GM21381 (cell line): ENCODE data around the gene AFMID.

Experiments
- ATAC-seq: cut with Tn5 transposase; IDR thresholded peaks from one replicate; pipeline ENCODE4 v1.9.1; 2021; ENCODE audit warnings: mild to moderate bottlenecking, moderate library complexity; ENCODE audit not compliant: unreplicated experiment

AFMID gene

DNA sequence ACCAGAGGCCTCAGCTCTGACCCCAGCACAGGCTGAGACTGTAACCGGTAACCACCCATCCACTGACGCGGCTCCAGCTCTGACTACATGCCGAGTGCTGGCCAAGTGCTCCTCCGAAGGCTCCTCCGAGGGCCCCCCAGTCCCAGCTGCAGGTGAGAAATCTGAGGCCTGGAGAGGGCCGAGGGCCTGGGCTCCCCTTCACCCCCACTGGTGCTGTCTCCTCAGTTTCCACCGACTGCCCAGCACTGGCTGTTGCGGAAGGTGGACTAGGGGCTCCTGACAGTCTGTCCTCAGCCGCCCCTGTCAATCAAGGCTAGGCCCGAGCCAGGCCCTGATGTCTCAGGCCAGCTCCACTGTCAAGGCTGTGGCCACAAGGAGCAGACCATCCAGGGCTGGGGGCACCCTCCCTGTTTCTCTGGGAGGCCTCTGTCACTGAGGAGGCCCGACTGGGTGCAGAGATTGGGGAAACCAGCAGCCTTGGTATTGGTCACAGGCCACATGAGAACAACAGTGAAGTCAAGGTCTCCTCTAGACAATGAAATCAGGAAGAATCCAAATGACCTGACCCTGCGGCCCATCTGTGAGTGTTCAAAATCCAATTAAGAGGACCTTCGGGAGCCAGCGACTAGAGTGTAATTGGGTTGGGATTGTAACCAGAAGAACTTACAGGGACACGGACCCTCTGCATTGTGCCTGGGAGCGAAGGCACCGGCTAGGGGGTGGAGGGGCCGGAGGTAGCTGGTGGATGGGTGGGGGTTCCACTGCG lies 49.4 kb downstream of the AFMID start:
- ATAC-seq = no peak

DNA sequence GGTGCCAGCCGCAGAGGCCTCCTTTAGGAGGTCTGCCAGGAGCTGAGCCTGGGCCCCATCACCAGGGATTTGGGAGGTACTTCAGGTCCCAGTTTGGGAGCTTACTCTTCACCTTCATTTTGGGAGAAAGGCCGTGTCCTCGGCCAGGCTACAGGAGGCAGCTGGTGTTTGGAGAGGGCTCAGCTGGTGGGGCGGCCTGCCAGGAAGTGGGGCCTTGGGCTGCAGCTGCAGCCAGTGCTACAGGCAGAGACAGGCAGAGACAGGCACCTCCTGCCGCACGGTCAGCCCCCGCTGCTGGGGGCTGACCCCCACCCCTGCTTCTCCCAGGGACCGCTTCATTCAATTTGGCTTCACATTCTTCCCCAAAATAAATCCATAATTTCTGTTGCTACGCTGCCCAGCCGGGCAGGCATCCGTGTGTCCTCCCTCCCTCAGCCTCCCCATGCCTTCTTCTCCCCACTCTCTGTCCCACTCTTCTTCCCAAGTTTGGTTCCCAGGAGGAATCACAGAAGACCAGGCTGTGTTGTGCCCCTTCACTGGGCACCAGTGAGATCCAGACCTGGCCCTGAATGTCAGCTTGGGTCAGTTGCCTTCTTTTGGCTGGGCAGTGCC lies 50.3 kb downstream of the AFMID start:
- ATAC-seq = no peak

DNA sequence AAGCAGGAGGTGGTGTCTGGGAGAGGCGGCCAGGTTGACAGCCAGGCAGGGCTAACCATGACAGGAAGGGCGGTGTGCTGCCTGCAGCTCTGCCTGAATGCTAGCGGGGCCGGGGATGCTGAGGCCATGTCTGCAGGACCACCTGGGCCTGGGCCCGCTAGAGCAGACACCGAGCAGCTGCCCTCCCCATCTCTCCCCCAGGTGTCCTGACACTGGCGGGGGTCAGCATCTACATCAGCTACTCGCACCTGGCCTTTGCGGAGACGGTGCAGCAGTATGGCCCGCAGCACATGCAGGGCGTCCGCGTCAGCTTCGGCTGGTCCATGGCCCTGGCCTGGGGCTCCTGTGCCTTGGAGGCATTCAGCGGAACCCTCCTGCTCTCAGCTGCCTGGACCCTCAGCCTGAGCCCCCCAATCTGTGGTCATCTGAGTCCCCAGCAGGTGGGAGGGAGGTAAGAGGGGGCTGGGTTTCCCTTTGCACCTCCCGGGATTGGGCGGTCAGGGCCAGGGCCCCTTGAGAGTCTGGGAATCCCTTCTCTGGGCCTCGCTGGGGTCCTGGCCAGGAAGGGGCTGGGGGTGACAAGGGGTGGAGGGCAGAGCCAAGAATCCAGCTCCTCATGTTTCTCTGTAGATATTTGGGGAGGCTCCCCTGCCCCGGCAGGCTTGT lies 51.8 kb downstream of the AFMID start:
- no peak for ATAC-seq

DNA sequence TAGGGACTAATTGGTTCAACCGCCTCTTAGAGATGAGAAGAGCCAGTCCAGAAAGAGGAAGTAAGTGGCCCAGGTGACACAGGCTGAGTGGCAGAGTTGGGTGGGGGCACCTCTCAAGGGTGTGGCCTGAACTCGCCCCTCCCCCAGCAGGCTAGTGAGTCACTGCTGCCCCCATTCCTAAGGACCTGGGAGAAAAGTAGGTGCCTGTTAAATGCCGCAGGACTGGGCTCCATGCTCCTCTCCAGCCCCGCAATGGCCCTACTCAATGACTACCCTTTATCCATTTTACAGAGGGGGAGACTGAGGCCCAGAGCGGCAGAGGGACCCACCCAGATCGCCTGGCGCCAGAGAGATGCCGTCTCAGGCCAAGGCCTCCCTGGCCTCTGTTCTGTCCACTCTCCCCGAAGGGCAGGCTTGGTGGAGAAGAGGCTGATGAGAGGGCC lies 52.3 kb downstream of the AFMID start:
- no peak for ATAC-seq

DNA sequence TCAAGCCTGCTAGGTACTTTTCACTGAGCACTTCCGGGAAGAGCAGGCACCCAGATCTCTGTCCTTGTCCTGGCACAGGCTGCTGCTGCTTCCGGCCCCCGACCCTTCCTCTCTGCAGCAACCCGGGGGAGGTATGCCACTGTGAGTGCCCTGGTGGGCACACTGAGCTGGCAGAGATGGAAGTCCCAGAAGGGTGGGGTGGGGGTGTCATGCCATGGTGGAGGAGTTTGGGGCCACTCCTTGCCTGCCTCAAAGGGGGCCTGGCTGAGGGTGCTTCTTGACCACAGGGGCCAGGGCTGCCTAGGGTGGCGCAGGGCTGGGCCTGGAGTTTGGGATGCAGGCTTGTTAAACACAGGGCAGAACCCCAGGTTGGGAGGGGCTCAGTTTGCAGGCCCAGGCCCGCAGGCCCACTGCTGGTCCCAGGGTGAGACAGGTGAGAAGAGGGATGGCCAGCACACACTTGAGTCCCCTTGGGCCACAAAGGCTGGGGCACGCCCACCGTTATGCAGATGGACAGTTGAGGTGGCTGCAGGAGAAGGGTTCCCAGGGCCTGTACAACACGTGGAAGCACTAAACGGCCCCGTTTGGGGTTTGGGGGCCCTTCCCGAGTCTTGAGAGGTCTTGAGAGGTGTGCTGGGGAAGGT lies 53.0 kb downstream of the AFMID start:
- no peak for ATAC-seq

DNA sequence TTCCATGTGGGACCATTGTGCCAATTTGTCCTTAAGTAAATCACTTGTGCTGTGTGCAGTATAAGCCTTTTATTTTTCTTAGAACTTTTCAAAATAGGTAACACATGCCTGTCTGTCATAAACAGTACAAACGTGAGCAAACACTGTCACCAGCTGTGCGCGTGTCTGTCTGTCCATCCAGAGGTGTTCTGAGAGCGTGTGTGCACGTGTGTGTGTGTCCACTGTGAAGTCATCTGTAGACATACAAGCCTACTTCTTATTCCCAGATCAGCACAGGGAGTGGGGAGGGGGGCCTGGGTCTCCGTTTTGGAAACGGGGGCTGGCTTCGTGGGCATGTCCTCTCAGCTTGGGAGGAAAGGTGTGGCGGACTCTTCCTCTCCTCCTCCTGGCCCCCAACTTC lies 53.7 kb downstream of the AFMID start:
- ATAC-seq = no peak

DNA sequence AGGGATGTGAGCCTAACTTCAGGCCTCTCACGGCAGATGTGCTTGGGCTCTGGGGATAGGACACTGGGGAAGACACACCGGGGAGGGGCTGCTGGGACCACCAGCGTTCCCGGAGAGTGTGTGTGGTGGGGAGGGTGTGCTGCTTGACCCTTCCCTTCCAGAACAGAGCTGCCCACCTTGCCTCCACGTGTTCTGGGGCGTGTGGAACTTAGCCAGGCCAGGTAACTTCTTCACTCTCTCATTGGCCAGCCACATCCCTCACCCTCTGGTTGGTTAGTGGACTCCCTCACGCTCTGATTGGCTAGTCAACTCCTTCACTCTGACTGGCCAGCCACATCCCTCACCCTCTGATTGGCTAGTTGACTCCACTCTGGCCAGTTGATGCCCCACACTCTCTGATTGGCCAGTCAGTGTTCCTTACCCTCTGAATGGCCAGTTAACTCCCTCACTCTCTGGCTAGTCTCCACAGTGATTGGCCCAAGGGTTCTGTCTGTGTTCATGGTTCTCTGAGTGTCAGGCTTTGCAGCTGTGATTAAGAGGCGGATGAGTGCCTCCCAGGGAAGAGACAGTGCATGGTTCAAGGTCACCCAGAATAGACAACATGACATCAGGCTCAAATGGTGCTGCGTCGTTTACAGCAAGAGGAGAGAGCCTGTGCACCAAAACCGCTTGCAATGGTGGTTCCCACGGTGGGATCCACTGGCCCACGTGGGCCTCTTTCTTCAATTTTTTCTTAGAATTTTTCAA lies 54.3 kb downstream of the AFMID start:
- no peak for ATAC-seq

DNA sequence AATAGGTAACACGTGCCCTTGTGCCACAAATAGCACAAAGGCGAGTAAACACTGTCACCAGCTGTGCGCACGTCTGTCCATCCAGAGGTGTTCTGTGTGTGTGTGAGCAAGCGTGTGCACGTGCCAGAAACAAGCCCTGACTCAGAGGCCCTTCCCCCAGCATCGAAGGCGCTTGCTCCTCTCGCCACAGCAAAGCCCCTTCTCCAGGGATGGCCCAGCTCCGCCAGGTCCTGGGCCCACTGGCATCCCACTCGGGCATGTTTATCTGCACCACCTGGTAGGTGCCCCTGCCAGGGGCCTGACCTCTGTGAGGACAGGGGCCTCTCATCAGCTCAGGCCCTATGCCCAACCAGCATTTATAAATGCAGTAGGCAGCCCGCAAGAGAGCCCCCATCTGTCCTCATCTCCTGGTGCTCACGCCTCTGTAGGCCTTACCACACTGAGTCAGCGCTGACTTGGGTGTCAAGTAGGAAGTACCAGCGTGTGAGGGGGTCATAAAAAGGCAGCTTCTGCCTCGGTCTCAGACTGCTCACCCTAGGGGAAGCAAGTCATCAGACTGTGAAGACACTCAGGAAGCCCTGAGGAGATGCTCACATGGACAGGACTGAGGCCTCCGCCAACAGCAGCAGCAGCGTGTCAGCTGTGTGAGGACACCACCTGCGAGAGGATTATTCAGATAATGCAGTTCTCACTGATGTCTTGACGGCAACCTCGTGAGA lies 55.0 kb downstream of the AFMID start:
- no peak for ATAC-seq

DNA sequence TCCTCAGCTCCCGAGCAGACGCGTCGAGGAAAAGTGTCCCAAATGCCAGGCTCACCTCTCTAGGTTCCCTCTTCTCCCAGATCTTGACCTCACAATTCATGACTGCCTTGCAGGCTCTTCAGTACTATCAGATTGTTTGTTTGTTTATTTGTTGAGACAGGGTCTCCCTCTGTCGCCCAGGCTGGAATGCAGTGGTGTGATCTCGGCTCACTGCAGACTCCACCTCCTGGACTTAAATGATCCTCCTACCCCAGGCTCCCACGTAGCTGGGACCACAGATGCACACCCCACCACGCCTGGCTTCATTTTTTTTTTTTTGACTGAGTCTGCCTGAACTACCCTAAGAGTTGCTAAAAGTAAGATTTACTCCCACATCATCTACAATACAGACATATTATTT lies 60.1 kb downstream of the AFMID start:
- ATAC-seq = no peak

DNA sequence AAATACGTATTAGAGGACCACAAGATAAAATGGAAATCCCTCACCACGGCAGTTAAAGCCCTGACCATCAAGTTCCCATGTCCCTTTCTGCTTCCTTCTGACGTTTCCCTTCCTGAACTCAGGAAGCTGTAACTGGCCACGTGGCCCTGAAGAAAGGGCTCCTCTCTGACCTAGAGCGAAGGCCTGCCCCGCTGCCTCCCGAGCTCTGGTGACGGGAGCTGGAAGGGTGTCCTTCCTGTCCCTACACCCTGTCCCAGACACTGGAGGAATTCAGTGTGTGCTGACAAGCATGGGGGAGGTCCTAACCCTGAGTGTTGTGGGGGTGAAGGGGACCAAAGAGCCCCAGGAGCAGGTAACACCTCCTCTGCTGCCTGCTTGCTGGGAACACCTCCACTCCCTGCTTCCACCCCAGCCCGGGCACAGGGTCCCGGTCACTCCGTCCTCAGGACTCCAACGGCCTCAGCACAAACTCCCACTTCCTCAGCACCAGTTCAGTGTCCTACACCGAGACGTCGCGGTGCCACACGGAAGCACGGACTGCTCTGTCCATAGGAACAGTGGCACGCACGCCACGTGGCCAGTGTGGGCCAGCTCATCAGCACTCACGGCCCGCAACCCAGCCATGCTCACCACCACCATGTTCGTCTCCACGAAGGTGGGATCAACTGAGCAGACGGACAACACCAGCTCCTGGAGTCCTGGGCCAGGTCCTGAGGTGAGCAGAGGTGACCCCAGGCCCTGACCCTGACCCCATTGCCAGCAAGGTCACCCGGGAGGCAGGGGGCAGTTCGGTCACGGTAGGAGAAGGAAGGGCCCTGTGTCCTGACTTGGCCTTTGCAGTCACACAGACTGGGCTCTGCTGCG lies 61.1 kb downstream of the AFMID start:
- ATAC-seq = no peak

DNA sequence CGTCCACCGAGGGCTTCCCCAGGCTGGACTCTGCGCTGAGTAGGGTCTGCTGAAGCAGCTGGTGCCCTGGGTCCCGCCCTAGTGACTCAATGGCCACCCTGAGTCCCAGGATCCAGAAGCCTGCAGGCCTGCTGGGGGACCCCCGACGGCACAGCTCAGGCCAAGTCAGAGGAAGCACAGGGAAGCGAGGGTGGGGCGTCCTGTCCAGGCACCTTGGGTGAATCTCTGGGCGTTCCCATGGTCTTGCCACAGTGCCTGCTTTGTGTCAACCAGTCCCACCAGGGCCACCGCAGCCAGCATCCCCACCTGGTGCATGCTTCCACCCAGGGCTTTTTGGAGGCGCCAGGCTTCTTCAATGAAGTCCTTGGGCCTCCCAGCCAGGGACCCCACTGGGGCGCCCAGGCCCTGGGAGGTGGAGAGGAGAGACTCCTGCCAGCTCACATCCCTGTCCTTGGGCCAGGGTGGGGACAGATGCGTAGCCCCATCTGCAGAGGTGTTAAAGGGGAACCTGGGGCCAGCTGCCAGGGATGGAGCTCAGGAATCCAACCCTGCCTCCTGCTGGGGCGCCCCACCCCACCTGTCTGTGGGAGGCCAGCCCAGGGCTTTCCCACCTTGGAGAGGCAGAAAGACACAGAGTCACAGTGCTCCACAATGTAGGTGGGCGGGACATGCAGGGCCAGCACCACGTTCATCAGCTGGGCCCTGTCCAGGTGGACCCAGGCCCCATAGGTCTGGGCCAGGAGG lies 62.1 kb downstream of the AFMID start:
- ATAC-seq = no peak

DNA sequence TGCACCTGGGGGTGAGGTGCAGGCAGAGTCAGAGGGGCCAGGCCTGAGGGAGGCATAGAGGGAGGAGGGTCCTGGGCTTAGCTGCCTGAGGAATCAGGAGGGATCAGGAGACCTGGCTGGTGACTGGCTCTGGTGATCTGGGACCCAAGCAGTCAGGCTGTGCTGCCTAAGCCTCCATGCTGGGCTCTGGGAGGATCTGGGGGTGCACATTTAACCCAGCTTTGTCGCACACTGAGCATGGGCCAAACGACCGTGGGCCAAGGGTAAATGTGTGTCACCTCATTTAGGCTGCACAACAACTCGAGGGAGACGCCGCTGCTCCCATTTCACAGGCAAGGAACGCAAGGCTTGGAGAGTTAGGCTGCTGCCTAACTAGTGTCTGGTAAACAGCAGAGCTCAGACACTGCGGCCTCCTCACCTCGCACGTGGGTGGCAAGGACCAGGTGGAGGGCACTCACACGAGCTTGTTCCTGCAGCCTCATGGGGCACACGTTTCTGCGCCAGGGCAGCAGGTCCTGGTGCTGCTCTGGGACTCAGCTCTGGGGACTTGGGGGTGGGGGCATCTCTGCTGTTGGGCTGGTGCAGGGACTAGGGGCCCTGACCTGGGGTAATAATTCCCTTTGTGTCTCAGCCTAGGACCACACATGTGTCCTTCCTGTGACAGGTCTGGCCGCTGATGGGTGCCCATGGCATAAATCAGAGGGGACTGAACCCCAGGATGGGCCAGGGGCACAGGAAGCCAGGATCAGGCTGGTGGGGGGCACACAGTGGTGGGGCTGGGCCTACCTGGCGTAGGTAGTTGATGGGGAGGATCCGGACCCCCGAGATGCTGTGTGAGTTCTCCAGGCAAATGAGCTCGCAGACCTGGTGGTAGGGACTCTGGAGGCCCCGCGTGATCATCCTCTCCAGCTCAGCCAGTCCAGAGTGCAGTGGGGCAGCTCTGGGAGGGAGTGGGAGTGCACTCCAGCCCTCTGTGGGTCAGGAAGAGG lies 63.0 kb downstream of the AFMID start:
- no peak for ATAC-seq

DNA sequence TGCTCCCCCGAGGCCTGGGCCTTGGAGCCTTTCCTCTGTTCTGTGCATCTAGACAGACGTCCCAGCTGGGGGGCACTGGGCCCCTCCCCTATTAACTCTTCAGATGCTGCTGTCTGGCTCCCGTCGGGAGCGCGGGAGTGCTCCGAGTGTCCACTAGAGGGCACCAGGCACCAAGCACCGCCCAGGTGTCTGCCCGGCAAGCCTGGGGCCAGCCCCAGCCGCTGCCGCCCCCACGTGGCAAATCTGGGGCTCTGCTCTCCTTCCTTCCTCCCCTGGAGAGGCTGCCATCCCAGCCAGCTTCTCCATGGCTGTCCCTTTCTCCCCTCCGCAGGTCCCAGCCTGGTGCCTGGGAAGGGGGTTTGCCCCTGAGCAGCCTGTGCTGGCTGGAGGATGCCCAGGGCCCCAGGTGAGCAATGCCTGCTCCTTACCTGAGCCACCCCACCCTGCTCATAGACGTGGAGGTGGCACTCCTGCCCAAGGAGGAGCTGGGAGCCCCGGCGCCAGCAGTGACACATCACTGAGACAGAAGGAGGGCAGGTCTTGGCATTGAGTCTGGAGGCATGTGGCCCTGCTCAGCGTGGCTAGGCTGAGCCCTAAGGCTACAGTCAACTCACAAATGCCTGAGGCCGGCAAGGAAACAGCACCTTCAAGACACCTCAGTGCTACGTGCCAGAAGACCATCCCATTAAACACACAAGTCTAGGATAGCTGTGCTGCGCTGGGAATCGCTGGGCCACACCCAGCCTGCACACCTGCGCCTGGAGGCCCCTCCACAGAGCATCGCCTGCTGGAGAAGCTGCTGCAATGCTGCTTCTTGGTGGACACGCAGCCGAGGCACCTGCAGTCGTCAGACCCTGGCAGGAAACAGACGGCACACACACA lies 64.0 kb downstream of the AFMID start:
- peak; percentile 52 for ATAC-seq

DNA sequence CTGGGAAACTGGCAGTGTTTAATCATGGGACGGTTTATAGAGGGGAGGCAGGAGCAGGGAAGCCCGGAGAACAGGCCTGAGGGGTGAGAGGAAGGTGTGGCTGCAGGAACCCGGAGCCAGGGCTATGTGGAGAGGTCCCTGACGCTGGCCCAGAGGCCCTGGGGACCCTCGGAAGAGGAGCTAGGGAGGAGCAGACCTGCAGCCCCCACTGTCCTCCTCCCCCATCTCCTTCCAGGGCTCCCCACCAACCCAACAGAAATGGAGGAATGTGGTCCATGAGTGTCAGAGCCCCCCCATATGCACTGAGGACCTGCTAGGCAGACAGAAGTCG lies 64.6 kb downstream of the AFMID start:
- ATAC-seq = no peak

DNA sequence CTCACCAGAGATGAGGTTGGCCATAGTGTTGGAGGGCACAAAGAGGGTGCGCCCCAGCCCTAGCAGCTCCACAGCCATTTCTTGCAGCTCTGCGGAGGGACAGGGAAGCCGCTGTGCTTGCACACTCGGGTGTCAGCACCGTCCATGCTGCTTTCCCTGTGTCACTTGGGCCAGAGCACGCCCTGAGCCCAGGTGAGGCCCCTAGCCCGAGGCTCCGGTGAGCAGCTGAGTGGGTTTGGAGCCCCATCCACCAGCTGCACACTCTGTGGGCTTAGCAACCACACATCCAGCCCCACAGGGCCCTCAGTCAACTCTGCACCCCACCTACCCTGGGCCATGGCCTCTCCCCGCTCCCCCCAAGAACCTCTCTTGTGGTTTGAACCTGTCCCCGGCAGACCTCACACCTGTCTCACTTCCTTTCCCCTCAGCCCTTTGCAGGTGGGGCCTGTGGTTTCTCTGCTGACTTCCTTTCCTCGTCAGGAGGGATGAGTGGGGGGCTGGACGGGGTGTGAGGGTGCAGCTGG lies 65.0 kb downstream of the AFMID start:
- no peak for ATAC-seq
